Hematopoietic multipotent progenitor cell treated with erythropoietin and hydrocortisone succinate and interleukin-3 and kit ligand, for 4 days (in vitro differentiated cells): ENCODE measurements around the gene CIBAR2.
"Not testable (repeated sequence)": the region's sequence is repeated elsewhere in the genome, so short reads cannot be mapped to it uniquely, and the experiment has no call there.

Experiments
- DNase-seq: peaks from one replicate; pipeline ENCODE4 v3.0.0-alpha.2; 2015

Gene CIBAR2

DNA sequence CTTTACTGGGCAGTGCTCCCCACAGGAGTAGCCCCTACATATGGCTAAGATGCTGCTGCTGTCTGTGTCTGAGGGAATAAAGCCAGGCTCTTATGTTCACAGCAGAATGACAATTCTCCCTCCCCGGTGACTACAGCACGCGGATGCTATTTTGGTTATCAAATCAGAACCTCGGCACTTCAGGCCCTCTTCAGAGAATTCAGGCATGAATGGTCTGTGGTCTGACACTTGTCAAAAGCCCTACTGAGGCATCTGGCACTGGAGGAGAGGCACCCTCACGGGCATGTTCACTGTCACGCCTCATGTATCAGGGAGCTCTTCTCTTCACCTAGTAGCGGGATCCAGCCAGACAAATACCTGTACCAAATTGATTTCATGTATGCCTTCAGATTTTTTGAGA lies 54.3 kb downstream of the CIBAR2 start:
- DNase-seq, result no peak

- no peak for DNase-seq
Observed at GRCh38 chr16:85057212-85057889, 54.9 kb downstream of the CIBAR2 start.

GRCh38 chr16:85056211-85056748 lies 56.0 kb downstream of the CIBAR2 start:
- DNase-seq, result peak; percentile 61

GRCh38 chr16:85055493-85056210 lies 56.6 kb downstream of the CIBAR2 start:
- DNase-seq, result peak; percentile 97

DNA sequence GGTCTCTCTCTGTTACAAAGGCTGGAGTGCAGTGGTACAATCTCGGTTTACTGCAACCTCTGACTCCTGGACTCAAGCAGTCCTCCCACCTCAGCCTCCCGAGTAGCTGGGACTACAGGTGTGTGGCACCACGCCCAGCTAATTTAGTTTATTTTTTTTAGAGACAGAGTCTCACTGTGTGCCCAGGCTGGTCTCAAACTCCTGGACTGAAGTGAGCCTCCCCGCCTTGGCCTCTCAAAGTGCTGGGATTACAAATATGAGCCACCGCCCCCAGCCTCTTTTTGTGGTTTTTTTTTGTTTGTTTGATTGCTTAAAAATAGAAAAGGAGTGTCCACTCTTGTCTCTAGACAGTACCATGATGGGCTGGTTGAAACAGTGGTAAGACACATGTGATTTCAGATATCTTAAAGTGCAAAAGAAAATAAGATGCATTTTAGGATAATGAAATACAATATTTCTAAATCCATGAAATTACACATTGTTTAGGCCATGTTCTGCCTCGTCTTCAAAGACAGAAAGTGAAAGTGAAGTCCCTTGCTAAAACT lies 57.3 kb downstream of the CIBAR2 start:
- DNase-seq, result peak; percentile 20

GRCh38 chr16:85054321-85054720 lies 58.0 kb downstream of the CIBAR2 start:
- not testable (repeated sequence) for DNase-seq

- no peak for DNase-seq
Observed at GRCh38 chr16:85052536-85052935, 59.7 kb downstream of the CIBAR2 start.

GRCh38 chr16:85051683-85052082 lies 60.6 kb downstream of the CIBAR2 start:
- DNase-seq, result no peak

GRCh38 chr16:85051067-85051581 lies 61.1 kb downstream of the CIBAR2 start:
- peak; percentile 60 for DNase-seq

GRCh38 chr16:85049706-85050305 lies 62.5 kb downstream of the CIBAR2 start:
- DNase-seq, result no peak

DNA sequence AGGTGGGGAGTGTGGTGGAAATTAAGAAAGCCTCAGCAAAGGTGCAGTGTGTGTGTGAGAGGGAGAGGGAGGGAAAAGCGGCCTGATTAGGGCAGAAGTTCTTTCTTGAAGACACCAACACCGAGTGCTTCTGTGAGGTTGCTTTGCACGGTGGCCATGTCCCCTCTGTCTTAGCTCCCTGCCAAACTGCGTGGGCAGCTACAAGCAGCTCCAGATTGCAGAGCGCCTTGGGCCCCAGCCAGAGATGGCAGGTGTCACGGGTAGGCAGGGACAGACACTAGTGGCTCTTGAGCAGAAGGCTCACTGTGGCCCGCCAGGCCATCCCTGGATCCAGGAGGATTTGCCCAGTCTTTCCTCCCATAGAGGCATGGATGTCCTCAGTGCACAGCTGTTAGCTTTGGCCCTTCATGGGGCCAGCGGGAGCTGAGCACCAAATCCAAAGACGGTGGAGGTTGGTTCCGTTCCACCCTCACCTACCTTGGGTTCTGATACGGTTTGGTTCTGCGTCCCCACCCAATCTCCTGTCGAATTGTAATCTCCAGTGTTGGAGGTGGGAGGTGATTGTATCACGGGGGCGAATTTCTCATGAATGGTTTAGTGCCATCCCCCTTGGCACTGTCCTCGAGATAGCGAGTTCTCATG lies 63.2 kb downstream of the CIBAR2 start:
- DNase-seq, result no peak
